H7 (cell line): Measurements from ENCODE around the gene FAM180A. TPM values are rescaled to one million over a fixed set of nuclear protein-coding genes. Genes with fewer than 3 reads are reported as not detected.
"Not testable (repeated sequence)": the region's sequence is repeated elsewhere in the genome, so short reads cannot be mapped to it uniquely, and the experiment has no call there.

Experiments used
- DNase-seq: peaks from one replicate; pipeline ENCODE4 v3.0.0; 2012
- H3K27me3 ChIP-seq: 2 replicates; pipeline ENCODE4 v1.6.0; 2011; ENCODE audit warnings: mild to moderate bottlenecking, low read length; ENCODE audit not compliant: control insufficient read depth, insufficient read depth
- H3K36me3 ChIP-seq: replicated peaks from 2 replicates; pipeline ENCODE4 v1.5.1; 2011; ENCODE audit warnings: low read length; ENCODE audit not compliant: control insufficient read depth, insufficient read depth
- H3K4me3 ChIP-seq: 2 replicates; pipeline ENCODE4 v1.5.1; 2011; ENCODE audit warnings: low read depth, mild to moderate bottlenecking, control low read depth, low read length, moderate library complexity; ENCODE audit not compliant: insufficient read depth
- total RNA-seq: library from RNA; depleted of rRNA; stranded (reverse); fragments of >200 nt; shearing (Covaris generic); gene quantifications from 2 replicates; pipeline ENCODE4 v1.2.3, GENCODE V29; 2014

Gene FAM180A
- total RNA-seq, 1 experiment from 2014 or later, result not detected

- no peak overlapping the region for H3K4me3 ChIP-seq
- no peak for DNase-seq
- H3K36me3 ChIP-seq, result no peaks in the 10 kb centered on the region
- H3K27me3 ChIP-seq, result no peaks in the 10 kb centered on the region
These were observed 42.4 kb downstream of the FAM180A start for GRCh38 chr7:135706038-135706742.

DNA sequence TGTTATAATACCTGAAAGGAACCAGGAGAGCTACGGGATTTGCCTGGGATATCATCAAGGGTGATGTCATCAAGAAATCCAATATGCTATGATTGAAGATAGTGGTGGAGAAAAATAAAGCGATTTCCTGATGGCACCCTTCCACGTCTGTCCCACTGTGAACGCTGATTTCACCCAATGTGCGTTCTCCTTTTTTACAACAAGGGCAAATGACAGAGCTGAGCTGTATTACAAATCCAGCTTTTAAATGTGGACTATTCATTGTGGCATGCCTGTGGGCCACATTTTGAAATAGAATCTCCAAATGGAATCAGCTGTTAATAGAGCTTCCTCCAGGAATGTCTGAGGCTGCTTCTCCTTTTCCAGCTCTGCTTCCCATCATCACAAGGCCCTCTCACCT, 43.9 kb downstream of the FAM180A start:
- no peaks in the 10 kb centered on the region for H3K27me3 ChIP-seq
- no peak overlapping the region for H3K4me3 ChIP-seq
- DNase-seq, result no peak

GRCh38 chr7:135704074-135704473, 44.5 kb downstream of the FAM180A start:
- DNase-seq, result peak; percentile 88
- Histone ChIP-seq H3K4me3 (no peak overlapping the region), H3K36me3 (no peaks in the 10 kb centered on the region), H3K27me3 (no peaks in the 10 kb centered on the region)

More for the DNA sequence above, 43.9 kb downstream of the FAM180A start:
- no peaks in the 10 kb centered on the region for H3K36me3 ChIP-seq

DNA sequence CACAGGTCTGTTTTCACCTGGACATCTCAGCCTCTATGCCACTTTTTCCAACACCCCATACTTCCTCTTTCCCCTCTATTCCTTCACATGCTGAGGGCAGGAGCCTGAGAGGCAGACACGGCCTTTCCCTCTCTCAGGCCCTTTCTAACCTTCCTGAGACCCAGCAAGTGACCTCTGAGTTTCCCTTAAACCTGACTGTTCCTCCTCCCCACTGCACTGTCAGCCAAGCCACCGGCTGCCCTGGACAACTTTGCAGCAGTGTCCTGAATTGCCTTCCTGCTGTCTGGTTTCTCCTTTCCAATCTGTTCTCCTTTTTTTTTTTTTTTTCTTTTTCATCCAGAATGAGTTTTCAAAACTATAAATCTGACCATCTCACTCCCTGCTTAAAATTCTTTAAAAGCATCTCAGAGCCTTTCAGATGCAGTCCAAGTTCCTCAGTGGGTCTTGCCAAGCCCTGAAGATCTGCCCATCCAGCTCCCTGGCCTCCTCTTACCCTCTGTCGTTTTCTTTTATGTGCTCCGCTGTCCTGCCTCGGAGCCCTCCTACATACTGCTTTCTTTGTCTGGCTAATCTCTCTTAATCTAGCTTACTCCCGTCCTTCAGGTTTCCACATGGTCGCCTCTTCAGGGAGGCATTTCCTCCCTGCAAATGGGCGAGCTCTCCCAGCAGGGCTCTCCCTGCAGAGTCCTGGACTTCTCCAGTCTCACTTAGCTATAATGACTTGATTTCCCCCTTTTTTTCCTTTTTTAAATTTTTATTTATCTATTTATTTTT, 51.1 kb downstream of the FAM180A start:
- peak; percentile 41 for DNase-seq
- no peaks in the 10 kb centered on the region for H3K36me3 ChIP-seq
- no peak overlapping the region for H3K4me3 ChIP-seq

DNA sequence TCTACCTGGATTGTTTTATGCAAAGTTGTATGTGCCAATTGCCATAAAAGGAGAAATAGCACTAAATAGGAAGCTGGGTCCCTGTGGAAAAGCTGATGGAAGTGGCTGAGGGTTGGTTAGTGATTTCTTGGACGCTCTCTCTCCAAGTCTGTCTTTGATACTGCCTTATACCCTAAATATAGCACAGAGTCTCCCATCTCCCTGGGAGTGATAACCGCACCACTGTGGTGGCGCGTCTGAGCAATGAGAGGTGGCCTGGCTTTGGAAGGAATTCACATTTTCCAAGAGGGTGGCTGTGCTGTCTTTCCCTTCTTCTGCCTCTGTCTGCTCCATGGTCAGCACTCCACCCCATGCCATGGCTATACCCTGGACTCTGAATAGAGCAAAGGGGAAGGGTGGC, 55.1 kb downstream of the FAM180A start:
- no peak for DNase-seq
- Histone ChIP-seq H3K27me3 (no peaks in the 10 kb centered on the region), H3K36me3 (no peaks in the 10 kb centered on the region; the same call in 1 of the 2 replicates), H3K4me3 (no peak overlapping the region)

More for the DNA sequence above, 51.1 kb downstream of the FAM180A start:
- no peaks in the 10 kb centered on the region for H3K27me3 ChIP-seq

- not testable (repeated sequence) for H3K36me3 ChIP-seq, H3K27me3 ChIP-seq, DNase-seq, H3K4me3 ChIP-seq
These were observed 56.0 kb downstream of the FAM180A start for GRCh38 chr7:135692606-135693005.

GRCh38 chr7:135692055-135692454, 56.6 kb downstream of the FAM180A start:
- Histone ChIP-seq H3K36me3 (no peaks in the 10 kb centered on the region; the same call in 1 of the 2 replicates), H3K4me3 (no peak overlapping the region), H3K27me3 (no peaks in the 10 kb centered on the region)
- no peak for DNase-seq

DNA sequence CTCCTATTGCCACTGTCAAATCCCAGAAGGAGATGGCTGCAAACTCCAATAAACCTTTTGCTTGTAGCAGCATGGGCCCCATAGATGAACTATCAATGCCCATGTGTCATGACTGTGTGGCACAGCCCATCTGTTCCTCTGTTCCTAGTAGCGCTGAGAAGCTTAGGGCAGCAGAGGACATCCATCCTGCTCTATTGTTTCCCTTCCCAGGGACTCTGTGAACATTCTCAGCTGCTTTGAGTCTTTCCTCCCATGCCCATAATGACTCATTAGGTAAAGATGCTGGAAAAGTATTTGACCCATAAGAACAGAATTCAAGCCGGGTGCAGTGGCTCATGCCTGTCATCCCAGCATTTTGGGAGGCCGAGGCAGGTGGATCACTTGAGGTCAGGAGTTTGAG, 58.0 kb downstream of the FAM180A start:
- no peaks in the 10 kb centered on the region for H3K27me3 ChIP-seq
- no peaks in the 10 kb centered on the region; the same call in none of the 2 replicates for H3K36me3 ChIP-seq
- DNase-seq, result no peak
- H3K4me3 ChIP-seq, result no peak overlapping the region

- Histone ChIP-seq H3K36me3 (no peaks in the 10 kb centered on the region; the same call in none of the 2 replicates), H3K27me3 (no peaks in the 10 kb centered on the region), H3K4me3 (no peak overlapping the region)
- no peak for DNase-seq
These were observed 61.1 kb downstream of the FAM180A start for GRCh38 chr7:135687466-135687865.

DNA sequence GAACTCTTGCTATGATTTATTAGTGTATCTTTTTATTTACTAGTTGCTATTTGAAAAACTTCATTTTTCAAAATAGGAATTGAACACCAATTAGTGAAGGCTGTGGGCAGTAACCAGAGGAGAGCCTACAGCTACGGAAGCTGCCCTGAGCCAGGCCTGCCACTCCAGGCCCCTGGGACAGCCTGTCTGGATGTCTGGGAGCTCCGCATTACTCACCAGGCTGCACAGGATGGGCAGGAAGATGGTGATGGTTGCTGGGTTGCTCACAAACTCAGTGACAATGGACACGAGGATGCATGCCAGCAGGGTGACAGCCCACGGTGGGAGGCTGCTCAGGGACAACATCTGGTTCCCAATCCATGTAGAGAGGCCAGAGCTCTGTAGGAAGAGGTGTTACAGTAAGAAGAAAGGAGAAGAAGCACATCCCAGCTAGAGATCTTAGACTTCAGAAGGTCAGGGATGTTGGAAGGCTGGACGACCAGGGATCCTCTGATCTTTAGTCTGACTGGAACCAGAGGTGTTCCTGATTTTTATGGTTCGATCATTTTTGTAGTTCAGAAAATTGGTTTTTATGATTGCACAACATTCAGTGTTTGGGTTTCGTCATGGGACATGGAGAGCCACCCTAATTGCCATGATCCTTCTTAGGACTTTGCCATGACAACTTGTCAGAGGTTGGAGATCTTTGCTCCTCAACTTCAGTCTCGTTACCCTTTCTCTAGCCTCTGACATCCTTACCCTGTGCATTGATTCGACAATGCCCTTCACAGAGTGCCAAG, 63.1 kb downstream of the FAM180A start:
- no peak overlapping the region for H3K4me3 ChIP-seq
- H3K27me3 ChIP-seq, result no peaks in the 10 kb centered on the region
- DNase-seq, result no peak
- H3K36me3 ChIP-seq, result no peaks in the 10 kb centered on the region; the same call in none of the 2 replicates

- DNase-seq, result no peak
- H3K36me3 ChIP-seq, result no peaks in the 10 kb centered on the region; the same call in none of the 2 replicates
- H3K27me3 ChIP-seq, result no peaks in the 10 kb centered on the region
- no peak overlapping the region for H3K4me3 ChIP-seq
These were observed 63.9 kb downstream of the FAM180A start for GRCh38 chr7:135684699-135685098.

- DNase-seq, result no peak
- no peaks in the 10 kb centered on the region; the same call in none of the 2 replicates for H3K36me3 ChIP-seq
- no peaks in the 10 kb centered on the region for H3K27me3 ChIP-seq
- no peak overlapping the region for H3K4me3 ChIP-seq
These were observed 64.5 kb downstream of the FAM180A start for GRCh38 chr7:135684136-135684535.

GRCh38 chr7:135683609-135684008, 65.0 kb downstream of the FAM180A start:
- Histone ChIP-seq H3K4me3 (no peak overlapping the region), H3K27me3 (no peaks in the 10 kb centered on the region), H3K36me3 (no peaks in the 10 kb centered on the region; the same call in none of the 2 replicates)
- DNase-seq, result no peak

- no peaks in the 10 kb centered on the region for H3K27me3 ChIP-seq
- no peaks in the 10 kb centered on the region; the same call in none of the 2 replicates for H3K36me3 ChIP-seq
- H3K4me3 ChIP-seq, result no peak overlapping the region
- no peak for DNase-seq
These were observed 66.4 kb downstream of the FAM180A start for GRCh38 chr7:135682191-135682590.
